ENCODE measurements around the gene ABCC4.

Gene ABCC4

DNA sequence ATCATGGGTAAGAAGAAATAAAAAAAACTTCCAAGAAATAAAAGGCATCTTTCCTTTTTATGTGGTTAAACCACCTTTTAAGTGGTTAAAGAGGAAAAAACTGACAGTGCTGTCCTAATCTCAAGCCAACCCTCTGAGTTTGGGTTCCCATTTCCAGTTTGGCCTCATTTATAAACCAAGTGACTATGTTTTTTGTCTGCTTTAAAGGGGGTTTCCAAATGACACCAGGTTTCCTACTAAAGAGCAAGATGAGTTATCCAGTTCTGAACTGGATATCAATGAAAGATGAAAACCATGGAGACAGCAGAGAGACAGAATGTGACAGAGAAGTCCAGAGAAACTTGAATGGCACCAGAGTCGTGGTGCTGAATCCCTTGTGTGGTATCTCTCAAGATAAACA, 251.5 kb downstream of the ABCC4 start:
- no peak for DNase-seq (ENCODE audit: low read depth in 2 of 2)

- DNase-seq (ENCODE audit: low read depth in 2 of 2), result no peak
Observed at GRCh38 chr13:95044452-95045205, 256.6 kb downstream of the ABCC4 start.

DNA sequence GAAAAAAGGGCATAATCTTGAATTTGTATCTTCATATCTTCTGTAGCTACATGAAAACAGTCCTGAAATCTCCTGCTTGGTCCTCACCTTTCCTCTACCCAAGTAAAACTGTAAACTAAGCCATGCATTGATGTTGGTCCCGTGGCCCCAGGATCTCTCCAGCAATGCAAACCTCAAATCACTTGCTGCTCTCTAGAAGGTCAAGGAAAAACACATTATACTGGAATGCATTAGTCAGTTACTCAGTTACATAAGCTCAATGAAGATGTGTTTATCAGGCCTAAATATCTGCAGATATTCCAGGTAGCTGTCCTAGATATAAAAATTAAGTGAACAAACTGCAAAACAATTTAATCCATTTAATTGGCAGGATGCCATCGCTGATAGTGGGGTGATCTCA, 261.8 kb downstream of the ABCC4 start:
- no peak for DNase-seq (ENCODE audit: low read depth in 2 of 2)

DNA sequence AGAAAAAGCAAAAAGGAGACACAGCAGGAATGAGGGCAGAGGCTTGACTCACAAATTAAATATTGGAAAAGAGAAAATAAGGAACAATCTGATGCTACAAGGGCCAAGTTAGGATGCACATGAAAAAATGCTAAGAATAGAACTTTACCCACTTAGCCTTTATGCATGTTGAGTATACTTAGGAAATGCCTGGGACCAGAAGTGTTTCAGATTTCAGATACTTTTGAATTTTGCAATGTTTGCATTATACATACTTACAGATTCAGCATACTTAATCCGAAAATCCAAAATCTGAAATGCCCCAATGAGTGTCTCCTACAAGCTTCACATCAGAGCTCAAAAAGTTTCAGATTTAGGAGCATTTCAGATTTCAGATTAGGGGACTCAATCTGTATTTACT, 262.3 kb downstream of the ABCC4 start:
- DNase-seq (ENCODE audit: low read depth in 2 of 2), result no peak

DNA sequence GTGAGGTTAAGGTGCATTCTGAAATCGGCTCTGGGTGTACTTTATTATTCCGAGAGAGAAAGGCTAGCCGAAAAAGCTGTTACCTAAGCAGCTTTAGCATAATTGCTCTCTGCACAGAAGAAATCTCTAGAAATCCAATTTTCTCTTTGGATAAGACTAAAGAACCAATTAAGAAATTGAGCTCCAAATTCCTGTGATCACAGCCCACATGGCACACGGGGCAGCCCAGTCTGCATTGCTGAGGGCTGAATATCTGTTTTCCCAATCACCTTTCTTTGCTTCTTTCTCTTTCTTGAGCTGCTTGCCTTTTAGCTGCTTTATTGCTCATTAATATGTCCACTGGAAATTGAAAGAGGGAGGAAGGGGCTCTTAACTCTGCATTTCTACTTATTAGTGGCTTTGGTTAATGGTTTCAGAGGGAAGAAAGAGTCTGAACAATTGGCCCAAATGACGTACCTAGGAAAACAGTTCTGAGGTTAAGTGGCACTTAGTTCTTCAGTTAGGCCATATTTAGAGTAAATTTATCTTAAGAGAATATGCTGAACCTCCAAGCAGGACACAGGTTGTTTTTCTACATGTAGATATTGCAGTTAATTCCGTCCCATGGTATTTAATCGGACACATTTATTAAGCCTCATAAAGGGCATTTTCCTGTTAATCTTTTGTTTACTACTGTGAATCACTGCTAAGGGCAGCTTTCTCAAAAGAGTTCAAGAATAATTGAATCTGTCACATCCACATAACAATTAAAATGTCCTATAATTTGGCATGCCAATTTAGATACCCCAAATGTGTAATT, 265.7 kb downstream of the ABCC4 start:
- DNase-seq (ENCODE audit: low read depth in 2 of 2), result no peak

GRCh38 chr13:95033890-95034289, 267.4 kb downstream of the ABCC4 start:
- DNase-seq (ENCODE audit: low read depth in 2 of 2), result no peak

GRCh38 chr13:95032121-95032520, 269.1 kb downstream of the ABCC4 start:
- DNase-seq (ENCODE audit: low read depth in 2 of 2), result no peak

GRCh38 chr13:95030821-95031343, 270.4 kb downstream of the ABCC4 start:
- no peak for DNase-seq (ENCODE audit: low read depth in 2 of 2)

GRCh38 chr13:95027638-95028037, 273.6 kb downstream of the ABCC4 start:
- DNase-seq (ENCODE audit: low read depth in 2 of 2), result no peak

GRCh38 chr13:95025116-95025515, 276.1 kb downstream of the ABCC4 start:
- DNase-seq (ENCODE audit: low read depth in 2 of 2), result no peak

DNA sequence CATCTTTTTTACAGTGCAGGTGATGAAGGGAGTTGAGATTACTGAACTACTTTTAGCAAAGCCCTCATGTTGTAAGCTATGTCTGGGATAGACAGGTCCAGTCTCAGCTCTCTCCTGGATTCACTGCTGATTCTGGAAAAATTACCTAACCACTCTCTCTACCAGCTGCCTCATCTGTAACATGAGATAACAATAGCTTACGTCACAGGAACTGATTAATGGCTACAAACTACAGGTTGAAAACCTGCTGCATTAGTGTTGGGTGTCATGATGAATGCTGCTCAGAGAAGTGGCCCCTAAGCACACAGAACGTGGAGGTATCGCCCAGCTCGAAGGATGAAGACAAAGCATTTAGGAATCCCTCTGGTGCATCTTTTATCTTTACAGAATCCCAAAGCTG, 277.8 kb downstream of the ABCC4 start:
- no peak for DNase-seq (ENCODE audit: low read depth in 2 of 2)

DNA sequence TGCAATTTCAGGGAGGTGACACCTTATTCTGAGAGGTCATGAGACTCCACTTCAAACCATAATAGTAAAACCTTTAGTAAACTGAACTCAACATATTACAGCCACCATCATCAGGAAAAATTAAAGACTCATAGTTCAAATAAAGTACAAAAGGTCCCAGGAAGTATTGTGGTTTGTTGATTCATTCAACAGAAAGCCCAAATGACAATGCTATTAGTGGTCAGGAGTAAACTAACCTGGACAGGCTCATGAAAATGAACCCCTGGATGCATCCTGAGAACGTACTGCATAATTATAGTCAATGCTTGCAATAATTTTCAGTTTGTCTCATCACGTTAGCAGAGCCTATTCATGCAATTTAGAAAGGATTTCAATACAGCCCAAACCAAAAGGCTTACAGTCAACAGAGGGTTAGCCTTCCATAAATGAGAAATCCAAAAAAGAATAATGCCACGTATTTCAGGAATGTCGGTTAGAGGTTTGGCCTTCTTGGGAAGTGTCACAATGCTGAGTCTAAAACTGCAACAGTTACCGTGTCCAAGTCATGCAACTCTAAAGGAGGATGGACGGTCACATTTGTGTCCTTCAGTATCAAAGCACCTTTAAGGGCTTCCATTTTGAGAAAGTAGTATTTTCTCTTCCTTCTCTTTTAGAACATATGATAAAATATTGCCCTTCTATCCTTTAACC, 280.8 kb downstream of the ABCC4 start:
- DNase-seq (ENCODE audit: low read depth in 2 of 2), result no peak

DNA sequence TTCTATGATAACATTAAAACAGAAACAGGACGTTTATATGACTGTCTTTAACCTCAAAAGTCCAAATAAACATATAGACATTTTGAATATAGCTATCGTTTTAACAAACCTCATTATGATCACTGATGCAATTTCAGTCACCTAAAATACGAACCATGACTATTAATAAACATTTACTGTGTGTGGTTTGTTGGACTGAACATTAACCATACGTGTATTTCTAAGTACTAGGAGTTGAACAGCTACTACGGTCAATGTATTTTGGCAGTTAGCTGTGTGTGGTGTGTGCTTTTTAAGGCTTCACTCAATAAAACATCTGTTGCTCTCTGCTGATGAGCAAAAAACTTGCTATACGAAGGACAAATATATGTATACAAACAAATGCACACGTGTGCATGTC, 281.4 kb downstream of the ABCC4 start:
- no peak for DNase-seq (ENCODE audit: low read depth in 2 of 2)

- no peak for DNase-seq (ENCODE audit: low read depth in 2 of 2)
Observed at GRCh38 chr13:95007322-95007721, 293.9 kb downstream of the ABCC4 start.

DNA sequence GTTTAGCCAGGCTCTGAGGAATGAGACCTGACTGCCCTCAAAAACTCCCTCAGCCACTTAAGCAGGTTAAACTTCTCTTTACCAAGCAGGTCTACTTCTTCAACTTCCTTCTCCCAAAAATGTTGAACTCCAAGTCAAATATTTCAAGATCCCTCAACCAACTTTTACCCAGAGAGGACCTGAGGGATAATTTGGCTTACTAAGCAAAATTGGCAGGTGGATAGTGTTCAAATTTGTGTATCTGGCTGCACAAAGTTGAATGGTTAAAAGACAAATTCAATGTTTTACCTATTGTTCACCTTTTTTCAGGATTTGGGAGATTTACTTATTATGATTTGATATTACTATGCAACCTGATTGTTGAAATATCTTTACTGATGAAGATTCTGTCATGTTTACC, 296.0 kb downstream of the ABCC4 start:
- DNase-seq (ENCODE audit: low read depth in 2 of 2), result no peak

- DNase-seq (ENCODE audit: low read depth in 2 of 2), result no peak
Observed at GRCh38 chr13:95003019-95003813, 298.0 kb downstream of the ABCC4 start.

DNA sequence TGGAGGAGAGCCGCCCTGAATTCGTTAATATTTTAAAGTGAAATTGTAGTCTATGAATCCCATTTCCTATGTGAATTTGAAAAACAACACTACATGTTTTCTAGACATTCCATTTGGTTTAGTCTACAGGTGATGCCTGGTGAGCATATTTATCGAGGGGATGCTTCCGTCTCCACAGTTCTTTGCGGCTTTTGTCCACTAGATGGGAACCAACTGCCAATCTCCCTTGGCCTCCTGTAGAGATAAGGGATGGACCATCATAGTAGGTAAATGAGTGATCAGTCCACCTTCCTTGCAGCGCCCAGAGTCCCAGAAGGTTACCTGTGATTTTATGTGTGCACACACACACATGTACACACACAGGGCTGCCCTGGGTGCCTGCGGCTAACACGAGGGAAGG, 299.1 kb downstream of the ABCC4 start:
- DNase-seq (ENCODE audit: low read depth in 2 of 2), result no peak

GRCh38 chr13:94999871-95000270, 301.4 kb downstream of the ABCC4 start:
- no peak for DNase-seq (ENCODE audit: low read depth in 2 of 2)

GRCh38 chr13:94997126-94997525, 304.1 kb downstream of the ABCC4 start:
- DNase-seq (ENCODE audit: low read depth in 2 of 2), result no peak

- no peak for DNase-seq (ENCODE audit: low read depth in 2 of 2)
Observed at GRCh38 chr13:94996445-94996844, 304.8 kb downstream of the ABCC4 start.

DNA sequence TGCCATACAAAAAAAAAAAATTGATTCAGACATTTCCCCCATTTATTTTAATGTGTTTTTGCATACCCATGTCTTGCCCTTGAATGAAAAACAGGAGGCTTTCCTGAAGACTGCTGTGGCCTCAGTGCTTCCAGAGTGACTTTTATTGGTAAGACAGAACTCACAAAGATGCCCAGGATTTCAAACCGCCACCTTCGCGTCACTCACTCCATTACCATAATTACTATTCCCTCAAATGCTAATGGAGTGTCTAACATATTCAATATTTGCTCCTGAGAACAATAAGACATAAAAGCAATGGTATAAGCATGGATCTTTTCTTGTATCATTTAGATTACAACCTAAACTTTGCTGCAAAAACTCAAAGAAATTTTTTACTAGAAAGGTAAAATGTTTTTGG, 306.7 kb downstream of the ABCC4 start:
- DNase-seq (ENCODE audit: low read depth in 2 of 2), result no peak

- no peak for DNase-seq (ENCODE audit: low read depth in 2 of 2)
Observed at GRCh38 chr13:94993616-94994015, 307.6 kb downstream of the ABCC4 start.

Data from stimulated activated CD8-positive, alpha-beta memory T cell treated with anti-CD3 and anti-CD28 coated beads, Interleukin-15, amount 100 ng/mL, for 48 hours (primary cell).